Measurements from ENCODE around the gene RUFY3. TPM values are rescaled to one million over a fixed set of nuclear protein-coding genes. Genes with fewer than 3 reads are reported as not detected.
"Not testable (repeated sequence)": the region's sequence is repeated elsewhere in the genome, so short reads cannot be mapped to it uniquely, and the experiment has no call there.

Gene RUFY3
- total RNA-seq, 1 donor from 2014 or later = 75.1 TPM

DNA sequence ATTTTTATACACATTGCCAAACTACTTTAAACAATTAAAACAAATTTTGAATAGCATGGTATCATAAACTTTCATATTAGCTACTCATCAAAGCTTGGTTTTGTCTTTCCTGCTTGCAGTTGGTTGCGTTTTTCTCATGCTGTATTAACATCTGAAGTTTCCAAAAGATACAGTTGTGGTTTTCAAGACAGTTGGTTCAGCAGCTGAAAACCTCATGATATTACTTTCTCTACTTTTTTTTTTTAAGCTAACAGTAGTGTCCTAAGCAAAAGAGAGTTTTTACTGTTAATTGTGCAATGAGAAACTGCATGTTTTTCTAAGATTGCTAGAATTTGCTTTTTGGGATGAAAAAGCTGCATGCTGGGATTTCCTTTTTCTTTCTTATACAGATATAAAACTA is 15.2 kb downstream of the RUFY3 start:
- DNase-seq = no peak

DNA sequence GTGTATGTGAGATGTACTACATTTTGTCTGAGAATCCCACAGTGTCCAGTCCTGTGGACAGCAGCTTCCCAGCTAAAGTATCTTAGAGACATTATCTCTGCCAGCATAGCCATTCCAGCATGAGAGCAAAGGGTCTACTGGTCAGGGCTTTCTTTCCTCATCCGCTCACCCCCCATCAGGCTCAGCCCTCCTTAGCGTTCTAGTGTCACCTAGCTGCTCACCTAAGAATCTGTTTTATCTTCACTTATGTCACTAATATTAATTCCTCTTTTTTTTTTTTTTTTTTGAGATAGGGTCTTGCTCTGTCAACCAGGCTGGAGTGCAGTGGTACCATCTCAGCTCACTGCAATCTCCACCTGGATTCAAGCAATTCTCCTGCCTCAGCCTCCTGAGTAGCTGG is 15.6 kb downstream of the RUFY3 start:
- no peak for DNase-seq

DNA sequence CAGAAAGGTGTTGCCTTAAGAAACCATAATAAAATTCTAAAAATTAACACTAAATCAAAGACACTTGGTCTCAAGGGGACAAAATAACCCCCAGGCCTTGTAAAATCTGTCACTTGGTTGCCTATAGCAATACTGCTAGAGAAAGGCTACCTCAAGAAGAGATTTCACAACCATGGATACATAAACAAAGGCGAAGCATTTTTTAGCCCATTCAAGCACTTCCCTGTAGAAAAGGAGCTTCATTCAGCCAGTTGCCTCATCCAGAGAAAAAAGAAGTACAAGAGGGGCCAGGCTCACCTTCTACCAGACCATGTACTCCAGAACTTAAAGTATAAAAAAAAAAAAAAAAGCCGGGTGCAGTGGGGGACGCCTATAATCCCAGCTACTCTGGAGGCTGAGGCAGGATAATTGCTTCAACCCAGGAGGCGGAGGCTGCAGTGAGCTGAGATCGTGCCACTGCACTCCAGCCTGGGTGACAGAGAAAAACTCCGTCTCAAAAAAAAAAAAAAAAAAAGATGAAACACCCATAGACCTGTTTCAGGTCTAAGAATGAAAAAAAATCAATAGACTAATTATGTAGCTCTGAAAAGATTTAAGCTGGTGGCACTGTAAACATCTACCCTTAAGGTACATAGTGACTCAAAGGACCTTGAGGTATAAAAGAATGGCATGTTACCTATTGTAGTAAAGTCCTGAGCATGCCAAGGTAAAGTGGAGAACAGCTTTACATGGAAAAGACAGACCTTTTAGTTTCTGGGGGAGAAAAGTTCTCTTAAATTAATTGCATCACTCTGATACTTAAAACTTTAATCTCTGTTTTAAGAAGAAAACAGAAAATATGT is 18.0 kb downstream of the RUFY3 start:
- DNase-seq = no peak

GRCh38 chr4:70741867-70742658 is 20.3 kb downstream of the RUFY3 start:
- DNase-seq = no peak

DNA sequence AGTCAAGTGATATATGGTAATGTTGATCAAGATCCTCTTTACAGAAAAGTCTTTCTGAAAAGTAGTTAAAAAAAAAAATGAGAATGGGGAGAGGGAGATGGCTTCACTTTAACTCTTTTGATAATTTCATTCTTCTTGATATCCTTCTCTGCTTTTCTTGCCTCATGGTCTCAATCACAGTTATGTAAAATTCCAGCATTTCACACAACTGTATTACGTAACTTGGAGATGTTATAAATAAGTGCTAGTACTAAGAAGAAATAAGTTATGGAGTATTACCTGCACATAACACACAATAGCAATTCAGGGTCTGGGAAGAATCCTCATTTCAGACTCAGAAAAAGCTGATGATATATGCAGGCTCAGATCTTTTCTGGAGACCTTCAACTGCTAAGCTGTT is 22.0 kb downstream of the RUFY3 start:
- DNase-seq = no peak

DNA sequence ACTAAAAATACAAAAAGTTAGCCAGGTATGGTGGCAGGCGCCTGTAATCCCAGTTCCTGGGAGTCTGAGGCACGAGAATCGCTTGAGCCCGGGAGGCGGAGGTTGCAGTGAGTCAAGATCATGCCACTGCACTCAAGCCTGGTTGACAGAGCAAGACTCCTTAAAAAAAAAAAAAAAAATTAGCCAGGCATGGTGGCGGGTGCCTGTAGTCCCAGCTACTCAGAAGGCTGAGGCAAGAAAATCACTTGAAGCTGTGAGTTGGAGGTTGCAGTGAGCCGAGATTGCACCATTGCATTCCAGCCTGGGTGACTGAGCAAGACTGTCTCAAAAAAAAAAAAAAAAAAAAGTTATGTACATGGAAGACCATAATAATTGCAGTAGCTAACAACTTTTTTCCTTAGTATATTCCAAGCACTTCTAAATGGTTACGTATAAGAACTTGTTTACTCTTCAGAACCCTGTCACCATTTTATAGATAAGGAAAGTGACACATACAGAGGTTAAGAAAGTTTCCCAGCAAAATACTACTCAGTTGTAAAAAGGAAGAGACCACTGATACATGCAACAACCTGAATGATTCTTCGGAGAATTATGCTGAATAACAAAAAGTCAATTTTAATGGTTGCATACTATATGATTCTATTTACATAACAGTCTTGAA is 24.5 kb downstream of the RUFY3 start:
- no peak for DNase-seq

DNA sequence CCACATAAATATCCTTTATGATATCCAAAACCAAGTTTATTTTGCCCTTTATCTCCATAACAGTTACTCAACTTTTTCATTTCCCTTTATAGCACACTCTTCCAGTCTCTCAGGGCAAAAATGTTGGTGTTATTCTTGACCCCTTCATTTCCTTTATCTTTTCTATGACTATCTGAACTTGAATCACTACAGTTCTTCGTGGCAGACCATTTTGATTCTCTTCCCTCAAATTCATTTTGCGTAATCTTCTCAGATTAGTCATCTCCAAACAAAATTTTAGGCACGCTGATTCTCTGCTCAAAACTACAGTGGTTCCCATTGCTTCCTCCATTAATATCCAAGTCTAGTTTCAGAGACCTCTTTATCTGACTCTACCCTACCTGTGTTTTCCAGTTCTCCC is 26.1 kb downstream of the RUFY3 start:
- DNase-seq = no peak

- DNase-seq = no peak
Observed at GRCh38 chr4:70749313-70749712, 27.5 kb downstream of the RUFY3 start.

DNA sequence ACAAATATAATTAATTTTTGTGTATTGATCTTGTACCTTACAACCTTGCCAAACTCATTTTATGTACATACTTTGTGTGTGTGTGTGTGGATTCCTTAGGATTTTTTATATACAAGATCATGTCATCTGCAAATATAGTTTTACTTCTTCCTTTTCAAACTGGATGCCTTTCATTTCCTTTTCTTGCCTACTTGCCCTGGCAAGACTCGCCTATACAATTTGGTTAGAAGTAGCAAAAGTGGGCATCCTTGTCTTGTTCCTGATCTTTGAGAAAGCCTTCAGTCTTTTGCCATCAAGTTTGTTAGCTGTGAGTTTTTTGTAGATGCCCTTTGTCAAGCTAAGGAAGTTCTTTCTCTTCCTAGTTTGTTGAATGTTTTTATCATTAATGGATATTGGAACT is 30.5 kb downstream of the RUFY3 start:
- DNase-seq = no peak

DNA sequence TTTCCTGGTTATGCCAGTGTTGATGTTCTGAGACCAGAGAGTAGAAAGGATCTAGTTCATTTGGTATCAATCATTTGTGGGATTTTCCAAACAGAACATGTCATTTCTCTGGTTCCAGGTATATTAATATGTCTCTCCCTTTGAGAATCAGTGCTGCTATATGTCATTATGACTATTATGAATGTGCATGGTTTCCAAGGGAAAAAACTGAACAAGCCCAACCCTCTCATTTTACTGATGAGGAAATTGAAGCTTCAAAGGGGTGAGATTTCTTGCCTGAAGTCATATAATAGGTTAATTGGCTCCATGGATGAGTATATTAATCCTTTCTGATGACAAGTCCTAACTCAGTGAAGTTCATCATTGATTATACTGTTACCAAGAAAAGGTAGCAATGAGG is 31.9 kb downstream of the RUFY3 start:
- DNase-seq = no peak

- no peak for DNase-seq
Observed at GRCh38 chr4:70754470-70754869, 32.7 kb downstream of the RUFY3 start.

- no peak for DNase-seq
Observed at GRCh38 chr4:70754990-70755688, 33.4 kb downstream of the RUFY3 start.

DNA sequence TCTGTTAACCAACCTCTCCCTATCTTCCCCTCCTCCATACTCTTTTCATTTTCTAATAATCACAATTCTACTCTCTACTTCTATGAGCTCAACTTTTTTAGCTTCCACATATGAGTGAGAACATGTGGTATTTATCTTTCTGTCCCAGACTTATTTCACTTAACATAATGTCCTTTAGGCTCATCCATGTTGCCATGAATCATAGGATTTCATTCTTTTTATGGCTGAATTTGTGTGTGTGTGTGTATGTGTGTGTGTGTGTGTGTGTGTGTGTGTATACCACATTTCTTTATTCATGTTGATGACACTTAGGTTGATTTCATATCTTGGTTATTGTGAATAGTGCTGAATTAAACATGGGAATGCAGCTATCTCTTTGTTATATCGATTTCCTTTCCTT is 37.4 kb downstream of the RUFY3 start:
- DNase-seq = no peak

- DNase-seq = no peak
Observed at GRCh38 chr4:70759627-70760026, 37.9 kb downstream of the RUFY3 start.

- no peak for DNase-seq
Observed at GRCh38 chr4:70760662-70761061, 38.9 kb downstream of the RUFY3 start.

DNA sequence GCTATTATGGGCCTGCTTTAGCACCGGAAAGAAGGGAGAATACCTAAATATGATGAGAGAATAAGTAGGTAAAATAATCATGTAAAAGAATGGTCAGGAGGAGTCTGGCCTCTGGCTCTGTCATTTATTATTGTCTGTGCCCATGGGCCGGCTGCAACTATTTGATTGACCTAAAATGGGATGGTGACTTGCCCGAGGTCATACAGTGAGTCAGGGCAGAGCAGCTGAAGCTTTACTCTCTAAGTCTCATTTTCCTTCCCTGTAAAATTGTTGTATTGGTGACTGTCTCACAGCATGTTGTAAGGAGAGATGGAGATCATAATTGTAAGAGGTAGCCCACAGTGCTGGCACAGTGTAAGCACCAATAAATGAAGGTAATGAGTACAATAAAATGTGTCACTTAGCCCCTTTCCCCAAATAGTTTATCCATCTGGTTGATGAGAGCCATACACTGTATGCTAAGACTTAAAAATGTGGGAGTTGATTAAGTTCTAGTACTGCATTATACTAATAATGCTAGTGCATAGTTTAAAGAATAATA is 39.6 kb downstream of the RUFY3 start:
- no peak for DNase-seq

DNA sequence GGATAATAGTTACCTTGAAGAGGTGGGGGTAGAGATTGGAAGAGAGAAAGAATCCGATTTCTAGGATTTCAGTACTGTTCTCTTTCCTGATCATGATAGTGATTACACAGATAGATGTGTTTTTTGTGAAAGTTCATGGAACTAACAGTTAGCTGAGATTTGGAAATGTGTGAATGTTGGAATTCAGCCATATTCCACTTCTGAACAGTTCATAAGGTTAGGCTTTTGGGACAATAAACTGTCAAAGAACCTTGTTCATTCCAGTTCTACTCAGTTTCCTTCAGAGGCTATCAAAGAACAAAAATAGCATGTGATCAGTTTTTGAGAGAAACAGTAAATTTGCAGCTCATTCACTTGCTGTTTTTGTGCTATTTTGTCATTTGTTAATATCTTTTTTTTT is 43.6 kb downstream of the RUFY3 start:
- no peak for DNase-seq

DNA sequence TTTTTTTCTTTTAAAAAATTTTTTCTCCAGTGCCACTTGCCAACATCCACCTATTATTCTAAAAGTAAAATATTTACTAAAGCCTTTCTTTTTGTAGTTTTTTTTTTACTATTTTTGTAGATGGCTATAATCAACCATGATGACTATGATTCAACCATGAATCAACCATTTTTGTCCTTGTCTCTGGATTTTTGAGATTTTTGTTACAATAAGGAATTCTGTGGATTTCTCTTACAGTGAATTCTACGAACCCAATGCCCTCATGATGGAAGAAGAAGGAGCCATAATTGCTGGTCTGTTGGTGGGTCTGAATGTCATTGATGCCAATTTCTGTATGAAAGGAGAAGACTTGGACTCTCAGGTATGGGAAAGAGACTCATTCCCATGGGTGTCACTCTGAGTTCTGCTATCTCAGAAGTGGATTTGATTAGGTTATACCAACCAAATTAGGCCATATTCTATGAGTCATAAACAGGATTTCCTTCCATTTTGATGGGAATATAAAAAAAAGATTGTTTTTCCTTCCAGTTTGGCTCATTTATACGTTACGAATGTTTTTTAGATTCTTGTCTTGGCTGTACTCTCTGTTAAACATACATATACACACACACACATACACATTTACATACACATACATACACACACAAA is 46.7 kb downstream of the RUFY3 start:
- no peak for DNase-seq

DNA sequence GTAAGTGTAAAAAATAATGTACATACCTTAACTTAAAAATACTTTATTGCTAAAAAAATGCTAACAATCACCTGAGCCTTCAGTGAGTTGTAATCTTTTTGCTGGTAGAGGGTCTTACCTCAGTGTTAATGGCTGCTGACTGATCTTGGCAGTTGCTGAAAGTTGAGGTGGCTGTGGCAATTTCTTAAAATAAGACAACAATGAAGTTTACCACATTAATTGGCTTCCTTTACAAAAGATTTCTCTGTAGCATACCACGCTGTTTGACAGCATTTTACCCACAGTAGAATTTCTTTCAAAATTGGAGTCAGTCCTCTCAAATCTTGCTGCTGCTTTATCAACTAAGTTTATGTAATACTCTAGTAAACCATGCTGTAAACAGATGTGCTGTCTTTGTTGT is 47.6 kb downstream of the RUFY3 start:
- not testable (repeated sequence) for DNase-seq

DNA sequence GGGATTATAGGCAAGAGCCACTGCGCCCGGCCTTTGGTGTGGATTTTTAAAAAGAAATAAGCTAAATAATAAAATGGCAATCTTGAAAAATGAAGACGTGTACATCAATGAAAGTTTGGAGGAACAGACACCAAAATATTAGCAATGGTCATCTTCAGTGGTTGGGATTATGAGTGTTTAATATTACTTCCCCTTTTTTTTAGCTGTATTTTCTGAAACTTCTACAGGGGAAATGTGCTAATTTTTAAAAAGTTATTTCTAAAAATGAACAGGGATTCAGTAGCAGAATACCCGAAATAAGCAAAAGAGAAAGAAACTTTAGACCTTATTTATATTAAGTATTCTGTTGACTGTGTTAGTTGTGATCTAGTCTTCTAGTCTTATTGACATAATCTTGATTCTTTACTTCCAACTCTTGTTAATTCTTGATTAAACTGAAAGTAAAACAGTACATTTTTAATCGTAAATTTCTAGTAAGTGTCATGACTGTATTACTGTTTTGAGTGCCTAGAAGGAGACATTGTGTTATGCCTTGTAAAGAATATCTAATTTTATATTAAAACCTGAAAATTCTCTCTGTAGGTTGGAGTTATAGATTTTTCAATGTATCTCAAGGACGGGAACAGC is 51.3 kb downstream of the RUFY3 start:
- DNase-seq = no peak

GRCh38 chr4:70778888-70779422 is 57.2 kb downstream of the RUFY3 start:
- no peak for DNase-seq

Measured in skin of body (tissue), 2 donors.